Astrocyte of the spinal cord (primary cell): ENCODE data around the gene NCOA6.

ENCODE experiments used
- DNase-seq: peaks from one replicate; pipeline ENCODE4 v3.0.0; 2011; ENCODE audit warnings: low read depth, low spot score
- H3K4me3 ChIP-seq: 2 replicates; pipeline ENCODE4 v1.5.1; 2011; ENCODE audit warnings: low read depth, mild to moderate bottlenecking, low read length, moderate library complexity
- in situ Hi-C: cut with HindIII; loops from 2 replicates; pipeline ENCODE4 v1.10.0; 2017; ENCODE audit warnings: low sequenced_read_pairs
- TF ChIP-seq, protein P1 (sequence below): IDR thresholded peaks from 2 replicates; pipeline ENCODE4 v1.5.1; 2012; ENCODE audit warnings: low read depth, mild to moderate bottlenecking, low read length, inconsistent platforms

NCOA6 gene

DNA sequence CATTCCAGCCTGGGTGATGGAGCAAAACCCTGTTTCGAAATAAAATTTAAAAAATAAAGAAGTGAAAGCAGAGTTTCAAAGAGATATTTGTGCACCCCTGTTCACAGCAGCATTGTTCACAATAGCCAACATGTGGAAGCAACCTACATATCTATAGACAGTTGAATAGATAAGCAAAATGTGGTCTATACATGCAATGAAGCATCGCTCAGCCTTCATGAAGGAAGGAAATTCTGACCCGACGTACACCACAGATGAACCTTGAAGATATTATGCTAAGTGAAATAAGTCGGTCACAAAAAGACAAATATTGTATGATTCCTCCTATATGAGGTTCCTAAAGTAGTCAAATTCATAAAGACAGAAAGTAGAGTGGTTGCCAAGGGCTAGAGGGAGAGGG is 6.5 kb upstream of the NCOA6 start:
- TF ChIP-seq, protein P1, sequence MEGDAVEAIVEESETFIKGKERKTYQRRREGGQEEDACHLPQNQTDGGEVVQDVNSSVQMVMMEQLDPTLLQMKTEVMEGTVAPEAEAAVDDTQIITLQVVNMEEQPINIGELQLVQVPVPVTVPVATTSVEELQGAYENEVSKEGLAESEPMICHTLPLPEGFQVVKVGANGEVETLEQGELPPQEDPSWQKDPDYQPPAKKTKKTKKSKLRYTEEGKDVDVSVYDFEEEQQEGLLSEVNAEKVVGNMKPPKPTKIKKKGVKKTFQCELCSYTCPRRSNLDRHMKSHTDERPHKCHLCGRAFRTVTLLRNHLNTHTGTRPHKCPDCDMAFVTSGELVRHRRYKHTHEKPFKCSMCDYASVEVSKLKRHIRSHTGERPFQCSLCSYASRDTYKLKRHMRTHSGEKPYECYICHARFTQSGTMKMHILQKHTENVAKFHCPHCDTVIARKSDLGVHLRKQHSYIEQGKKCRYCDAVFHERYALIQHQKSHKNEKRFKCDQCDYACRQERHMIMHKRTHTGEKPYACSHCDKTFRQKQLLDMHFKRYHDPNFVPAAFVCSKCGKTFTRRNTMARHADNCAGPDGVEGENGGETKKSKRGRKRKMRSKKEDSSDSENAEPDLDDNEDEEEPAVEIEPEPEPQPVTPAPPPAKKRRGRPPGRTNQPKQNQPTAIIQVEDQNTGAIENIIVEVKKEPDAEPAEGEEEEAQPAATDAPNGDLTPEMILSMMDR: no peak
- in situ Hi-C loops: no loop called here
- DNase-seq: no peak
- no peak overlapping the region for H3K4me3 ChIP-seq

DNA sequence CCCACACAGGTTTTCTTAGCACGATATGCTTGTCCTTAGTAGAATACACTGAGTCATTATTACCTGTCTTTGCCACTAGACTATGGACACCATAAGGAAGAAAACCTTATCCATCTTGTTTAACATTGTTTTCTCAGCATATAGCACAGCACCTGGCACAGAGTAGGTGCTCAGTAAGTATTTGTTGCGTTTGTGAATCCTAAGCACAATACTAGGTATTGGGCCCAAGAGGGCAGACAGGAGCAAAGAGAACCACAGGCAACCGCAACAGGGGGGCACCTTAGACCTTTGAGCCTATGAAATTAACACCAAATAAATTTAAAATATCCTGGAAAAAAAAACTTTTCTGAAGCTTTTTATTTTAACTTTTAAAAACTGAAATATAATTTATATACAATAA is 3.7 kb upstream of the NCOA6 start:
- no peak overlapping the region for H3K4me3 ChIP-seq
- in situ Hi-C loops: no loop called here
- TF ChIP-seq, protein P1: no peak
- DNase-seq: no peak

DNA sequence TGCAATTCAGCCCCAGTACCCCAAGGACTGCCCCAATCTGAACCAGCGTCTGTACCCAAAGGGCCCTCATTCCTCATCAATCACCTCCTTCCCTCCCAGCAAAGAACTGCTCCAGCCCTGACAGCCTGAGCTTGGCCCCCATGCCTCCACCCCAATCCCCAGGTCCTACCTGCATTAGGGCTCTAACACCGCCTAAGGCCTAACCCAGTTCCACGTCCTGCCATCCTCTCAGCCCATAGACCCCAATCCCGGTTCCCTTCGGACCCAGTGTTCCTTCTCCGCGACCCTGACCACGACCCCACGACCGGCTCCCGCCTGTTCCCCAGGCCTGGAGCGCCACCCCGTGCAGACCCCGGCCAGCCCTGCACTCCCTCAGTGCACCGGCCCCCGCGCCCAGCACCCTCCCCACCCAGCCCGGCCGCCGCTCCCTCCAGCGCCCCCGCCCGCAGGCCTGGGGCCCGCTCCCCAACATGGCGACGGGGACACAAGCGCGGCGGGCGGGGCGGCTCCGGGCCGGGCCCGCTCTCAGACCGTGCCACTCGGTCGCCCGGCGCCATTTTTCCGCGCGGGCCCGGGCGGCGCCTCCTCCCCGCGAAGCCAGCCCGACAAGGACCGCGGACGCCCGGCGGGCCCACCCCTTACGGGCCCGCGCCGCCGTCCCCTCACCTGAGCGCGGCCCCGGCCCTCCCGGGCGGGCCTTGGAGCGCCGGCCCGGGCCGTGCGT is 483 bp downstream of the NCOA6 start:
- in situ Hi-C loops: no loop called here
- H3K4me3 ChIP-seq: peak overlapping the region; percentile 74
- TF ChIP-seq, protein P1: no peak
- DNase-seq: peak; percentile 31

DNA sequence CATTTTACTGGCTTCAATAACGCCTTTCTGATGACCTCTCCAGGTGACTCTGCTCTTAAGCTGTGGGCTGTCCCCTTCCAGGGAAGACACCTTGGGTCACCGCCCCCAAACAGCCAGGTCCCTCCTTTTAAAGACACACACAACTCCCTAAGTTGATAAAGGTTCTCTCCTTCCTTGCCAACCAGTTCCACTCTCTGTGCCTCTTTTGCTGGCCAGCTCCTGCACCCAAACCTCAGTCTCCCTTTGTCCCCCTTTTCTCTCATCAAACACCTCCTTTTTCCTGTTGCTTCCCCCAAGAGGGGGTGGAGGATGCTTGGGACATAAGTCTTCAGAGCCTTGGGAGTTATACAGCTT is 1.0 kb downstream of the NCOA6 start:
- in situ Hi-C loops: no loop called here
- TF ChIP-seq, protein P1: no peak
- peak; percentile 40 for DNase-seq
- H3K4me3 ChIP-seq: peak overlapping the region; percentile 74

DNA sequence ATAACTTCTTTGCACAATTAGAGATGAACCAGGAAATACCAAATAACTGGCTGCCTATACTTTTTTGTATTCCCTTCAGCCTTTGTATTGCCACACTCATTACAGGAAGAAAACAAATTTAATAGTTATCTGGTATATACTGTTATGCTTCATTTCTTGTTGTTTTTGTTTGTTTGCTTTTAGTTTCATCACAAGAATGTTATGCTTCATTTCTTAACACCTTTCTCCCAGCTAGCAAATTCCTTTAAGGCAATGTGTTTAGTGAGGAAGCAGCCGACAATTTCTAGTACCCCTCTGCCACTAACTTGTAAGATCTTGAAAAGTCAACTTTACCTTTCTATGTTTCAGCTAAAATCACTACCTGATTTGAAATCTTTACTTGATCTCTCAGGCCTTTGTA is 1.4 kb downstream of the NCOA6 start:
- peak overlapping the region; percentile 74 for H3K4me3 ChIP-seq
- in situ Hi-C loops: no loop called here
- TF ChIP-seq, protein P1: no peak
- no peak for DNase-seq

DNA sequence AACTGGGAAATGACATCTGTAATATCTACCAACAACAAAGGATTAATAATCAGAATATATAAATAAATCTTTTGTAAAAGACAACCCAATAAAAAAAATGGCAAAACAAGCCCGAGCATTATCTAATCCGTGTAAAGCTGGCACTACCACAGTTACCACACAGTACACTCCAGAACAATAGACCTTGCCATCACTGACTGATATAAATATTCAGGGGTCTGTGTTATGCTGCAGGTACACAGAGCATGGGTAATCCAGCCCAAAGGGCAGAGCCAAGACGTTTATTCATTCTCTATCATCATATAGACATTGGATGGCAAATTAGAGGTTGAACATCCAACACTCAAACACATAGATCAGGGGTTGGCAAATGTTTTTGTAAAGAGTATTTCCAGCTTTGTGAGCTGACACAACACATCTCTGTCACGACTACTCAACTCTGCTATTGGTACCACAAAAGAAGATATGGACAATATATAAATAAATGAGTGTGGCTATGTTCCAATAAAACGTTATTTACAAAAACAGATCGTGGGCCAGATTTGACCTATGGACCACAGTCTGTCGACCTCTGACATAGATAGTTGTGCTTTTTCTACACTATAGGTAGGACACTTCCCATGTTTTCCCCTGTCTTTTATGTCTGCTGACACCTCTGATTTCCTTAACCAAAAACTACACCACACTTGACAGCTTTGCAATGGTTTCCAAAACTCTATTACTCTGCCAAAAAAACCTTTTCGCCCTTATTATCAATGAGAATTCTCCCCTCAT is 4.5 kb downstream of the NCOA6 start:
- no peak for DNase-seq
- no peak overlapping the region for H3K4me3 ChIP-seq
- in situ Hi-C loops: no loop called here
- TF ChIP-seq, protein P1: no peak
